GM12865 (cell line): ENCODE measurements around the gene ACSS3.

Experiments
- DNase-seq: peaks from one replicate; pipeline ENCODE4 v3.0.0; 2010; ENCODE audit warnings: low read depth
- H3K4me3 ChIP-seq: 2 replicates; pipeline ENCODE4 v1.5.1; 2011; ENCODE audit warnings: mild to moderate bottlenecking, low read depth, low read length, control low read depth
- TF ChIP-seq, protein P1 (sequence below): IDR thresholded peaks from 2 replicates; pipeline ENCODE4 v1.5.1; 2011; ENCODE audit warnings: low read length, control low read depth, low read depth, inconsistent platforms; ENCODE audit not compliant: insufficient read depth; ENCODE audit errors: missing control alignments

Gene ACSS3

GRCh38 chr12:81296556-81297305 is 218.9 kb downstream of the ACSS3 start:
- TF ChIP-seq, protein P1, sequence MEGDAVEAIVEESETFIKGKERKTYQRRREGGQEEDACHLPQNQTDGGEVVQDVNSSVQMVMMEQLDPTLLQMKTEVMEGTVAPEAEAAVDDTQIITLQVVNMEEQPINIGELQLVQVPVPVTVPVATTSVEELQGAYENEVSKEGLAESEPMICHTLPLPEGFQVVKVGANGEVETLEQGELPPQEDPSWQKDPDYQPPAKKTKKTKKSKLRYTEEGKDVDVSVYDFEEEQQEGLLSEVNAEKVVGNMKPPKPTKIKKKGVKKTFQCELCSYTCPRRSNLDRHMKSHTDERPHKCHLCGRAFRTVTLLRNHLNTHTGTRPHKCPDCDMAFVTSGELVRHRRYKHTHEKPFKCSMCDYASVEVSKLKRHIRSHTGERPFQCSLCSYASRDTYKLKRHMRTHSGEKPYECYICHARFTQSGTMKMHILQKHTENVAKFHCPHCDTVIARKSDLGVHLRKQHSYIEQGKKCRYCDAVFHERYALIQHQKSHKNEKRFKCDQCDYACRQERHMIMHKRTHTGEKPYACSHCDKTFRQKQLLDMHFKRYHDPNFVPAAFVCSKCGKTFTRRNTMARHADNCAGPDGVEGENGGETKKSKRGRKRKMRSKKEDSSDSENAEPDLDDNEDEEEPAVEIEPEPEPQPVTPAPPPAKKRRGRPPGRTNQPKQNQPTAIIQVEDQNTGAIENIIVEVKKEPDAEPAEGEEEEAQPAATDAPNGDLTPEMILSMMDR = no peak
- no peak overlapping the region for H3K4me3 ChIP-seq
- no peak for DNase-seq

DNA sequence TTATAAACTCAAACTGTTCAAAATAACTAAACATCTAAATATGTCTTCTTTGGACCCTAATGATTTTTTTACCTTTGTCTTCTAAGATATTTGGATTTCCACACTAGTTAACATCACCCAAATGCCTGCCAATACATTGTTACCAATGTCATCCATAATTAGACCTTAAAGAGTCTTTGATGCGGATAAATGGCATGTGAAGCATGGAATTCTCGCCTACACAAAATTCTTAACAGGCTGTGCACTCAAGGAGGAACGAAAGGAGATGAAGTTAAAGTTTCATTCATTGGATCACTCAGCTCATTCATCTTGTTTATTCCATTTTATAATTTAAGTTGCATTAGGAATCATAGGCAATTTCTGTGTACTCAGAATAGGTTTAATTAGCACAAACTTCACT is 219.7 kb downstream of the ACSS3 start:
- no peak for DNase-seq
- TF ChIP-seq, protein P1 = no peak
- H3K4me3 ChIP-seq = no peak overlapping the region

DNA sequence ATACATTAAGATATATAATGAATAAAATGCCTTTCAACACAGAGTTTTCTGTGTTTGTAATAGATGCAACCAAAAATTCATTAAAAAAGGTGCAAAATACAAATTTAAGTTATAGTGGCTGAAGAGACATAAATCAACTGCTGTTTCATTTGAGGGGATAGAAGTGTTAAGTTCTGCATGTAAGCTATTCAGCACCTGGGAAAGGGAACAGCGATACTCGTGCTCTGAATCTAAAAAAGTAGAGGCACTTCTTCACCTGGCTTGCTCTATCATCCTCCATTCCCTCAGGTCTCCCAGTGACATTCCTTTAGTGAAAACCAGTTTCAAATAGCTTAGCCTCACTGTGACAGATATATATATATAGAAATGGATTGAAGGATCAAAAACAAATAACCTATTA is 222.6 kb downstream of the ACSS3 start:
- DNase-seq = no peak

DNA sequence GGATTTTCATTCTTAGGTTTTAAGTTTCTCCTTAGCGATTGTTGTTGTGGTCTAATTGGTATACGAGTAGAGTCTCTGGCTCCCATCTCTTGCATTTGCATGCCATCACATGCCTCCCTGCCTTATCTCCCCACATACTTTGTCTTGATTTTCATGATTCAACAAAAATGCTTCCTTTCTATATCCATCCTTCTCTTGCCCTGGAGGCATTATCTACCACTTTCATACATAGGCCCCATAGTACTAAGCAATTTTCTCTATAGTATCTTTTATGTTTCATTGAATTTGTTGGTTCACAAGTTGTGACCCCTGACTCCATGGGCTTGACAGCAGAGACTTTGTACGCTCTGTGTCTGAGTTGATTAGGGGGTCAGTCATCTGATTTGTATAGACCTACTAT is 226.1 kb downstream of the ACSS3 start:
- TF ChIP-seq, protein P1 = no peak
- no peak for DNase-seq
- no peak overlapping the region for H3K4me3 ChIP-seq

More for the DNA sequence above, 222.6 kb downstream of the ACSS3 start:
- TF ChIP-seq, protein P1 = no peak
- H3K4me3 ChIP-seq = no peak overlapping the region
